Stimulated activated CD8-positive, alpha-beta memory T cell treated with anti-CD3 and anti-CD28 coated beads, Interleukin-12 subunit alpha, Interleukin-12 subunit beta, amount 100 ng/mL, for 24 hours (primary cell): ENCODE data around the gene AQP1.

ENCODE experiments used
- DNase-seq: peaks from one replicate; pipeline ENCODE4 v3.0.0-alpha.2; 2020; ENCODE audit errors: extremely low read depth

The AQP1 gene

DNA sequence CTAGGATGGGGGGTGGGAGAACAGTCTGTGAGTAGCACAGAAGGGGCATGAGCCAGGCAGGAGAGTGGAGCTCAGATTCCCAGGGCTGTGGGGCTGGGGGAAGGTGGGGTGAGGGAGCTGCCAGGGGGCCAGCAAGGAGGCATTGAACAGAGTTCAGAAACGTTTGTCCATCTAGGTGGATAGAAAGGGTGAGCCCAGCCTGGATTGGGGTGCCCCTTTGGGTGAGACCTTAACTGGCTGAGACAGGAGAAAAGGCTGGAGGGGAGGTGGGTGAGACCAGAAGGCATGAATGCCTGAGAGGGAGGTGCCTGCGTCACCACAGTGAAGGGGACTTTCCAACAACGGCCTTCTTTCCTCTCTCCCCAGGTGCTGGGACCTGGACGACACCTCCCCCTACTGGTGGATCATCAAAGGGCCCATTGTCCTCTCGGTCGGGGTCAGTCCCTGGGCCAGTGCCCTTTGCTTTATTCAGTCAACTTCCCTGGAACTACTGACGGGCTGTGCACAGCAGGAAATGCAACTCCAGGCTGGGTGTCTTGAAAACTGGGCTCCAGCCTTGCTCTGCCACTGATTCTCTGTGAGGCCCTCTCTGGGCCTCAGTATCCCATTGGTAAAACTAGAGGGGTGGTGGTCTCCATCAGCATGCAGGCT lies 63.1 kb downstream of the AQP1 start:
- DNase-seq: no peak
